CD4-positive, alpha-beta T cell (primary cell): ENCODE measurements around the gene TMEM98. TPM values are rescaled to one million over a fixed set of nuclear protein-coding genes. Genes with fewer than 3 reads are reported as not detected.

Source experiments
- ATAC-seq: fragments of 200-7000 bp; cut with Tn5 transposase; one replicate; pipeline ENCODE4 v1.10.0; 2022; ENCODE audit warnings: mild to moderate bottlenecking; ENCODE audit not compliant: poor library complexity
- CTCF ChIA-PET: fragments of 350-600 bp; sonication (Branson Sonifier 250); formaldehyde crosslinking; loops from one replicate; lab custom pipeline; 2021; ENCODE audit warnings: antibody characterized with exemption, inconsistent platforms; lab: Charles Lee
- POLR2A ChIA-PET: fragments of 350-600 bp; sonication (Branson Sonifier 250); formaldehyde crosslinking; loops from one replicate; lab custom pipeline; 2021; ENCODE audit warnings: antibody characterized with exemption, inconsistent platforms; lab: Charles Lee
- DNase-seq, 14 experiments: peaks; one replicate each; pipeline ENCODE4 v3.0.0-alpha.2; 2013 to 2020; ENCODE audit warnings: mixed read lengths in 2 of 14
- H3K27ac ChIP-seq, 2 donors: one replicate each; pipeline versions ENCODE4 v1.5.1 to v1.7.0; 2013; ENCODE audit warnings: low read length in 2 of 2, low read depth in 1 of 2, mild to moderate bottlenecking in 1 of 2
- H3K27me3 ChIP-seq, 2 experiments: 1 replicate in 1 of 2; 2 replicates in 1 of 2; pipeline versions ENCODE4 v1.6.1 to v1.7.0; 2013; ENCODE audit warnings: low read length in 2 of 2, control low read depth in 1 of 2, mild to moderate bottlenecking in 1 of 2, moderate library complexity in 1 of 2; ENCODE audit not compliant: insufficient read depth in 2 of 2, control insufficient read depth in 1 of 2
- H3K36me3 ChIP-seq: one replicate; pipeline ENCODE4 v1.6.1; 2013; ENCODE audit warnings: low read length, control low read depth; ENCODE audit not compliant: insufficient read depth
- H3K4me1 ChIP-seq: one replicate; pipeline ENCODE4 v1.6.1; 2013; ENCODE audit warnings: low read length, control low read depth; ENCODE audit not compliant: insufficient read depth
- H3K4me3 ChIP-seq: one replicate; pipeline ENCODE4 v1.5.1; 2013; ENCODE audit warnings: mild to moderate bottlenecking, low read length, moderate library complexity
- H3K9me3 ChIP-seq, 2 experiments: 1 replicate in 1 of 2; 2 replicates in 1 of 2; pipeline versions ENCODE4 v1.6.1 to v1.7.0; 2013; ENCODE audit warnings: low read length in 2 of 2, mild to moderate bottlenecking in 2 of 2, control low read depth in 1 of 2, moderate library complexity in 1 of 2; ENCODE audit not compliant: control insufficient read depth in 1 of 2, insufficient read depth in 1 of 2
- H3K27ac Mint-ChIP-seq: one replicate; pipeline ENCODE4 v1.8.0; 2020; ENCODE audit warnings: mixed read lengths
- H3K27me3 Mint-ChIP-seq: one replicate; pipeline ENCODE4 v1.8.0; 2021; ENCODE audit warnings: mixed read lengths
- H3K36me3 Mint-ChIP-seq: one replicate; pipeline ENCODE4 v1.8.0; 2021; ENCODE audit warnings: low read depth, mixed read lengths
- H3K4me1 Mint-ChIP-seq: one replicate; pipeline ENCODE4 v1.8.0; 2021; ENCODE audit warnings: low read depth, mixed read lengths
- H3K4me3 Mint-ChIP-seq: one replicate; pipeline ENCODE4 v1.8.0; 2020; ENCODE audit warnings: mild to moderate bottlenecking, mixed read lengths
- H3K9me3 Mint-ChIP-seq: one replicate; pipeline ENCODE4 v1.8.0; 2020; ENCODE audit warnings: mixed read lengths
- CTCF ChIP-seq: fragments of 200-600 bp; IDR thresholded peaks from one replicate; pipeline ENCODE4 v1.8.0; 2022; ENCODE audit warnings: antibody characterized with exemption, mild to moderate bottlenecking
- intact Hi-C, 2 experiments: fragments of 100-400 bp; cut with DNase I in 1 of 2; cut with micrococcal nuclease in 1 of 2; formaldehyde crosslinking; loops; one replicate each; pipeline versions ENCODE4 v1.15.1 to v1.9.0; 2023 to 2025; cut with DNase I, micrococcal nuclease
- polyA plus RNA-seq, 2 donors: library from polyadenylated mRNA; unstranded; fragments of 120-200 nt; gene quantifications; one replicate each; pipeline ENCODE4 v1.2.1, GENCODE V29; 2013
- total RNA-seq, 174 experiments: library from RNA in 2 of 174; stranded (reverse) in 2 of 174; gene quantifications; one replicate each; pipeline ENCODE4 v1.2.3 and lab custom pipeline; 2021 to 2026

Gene TMEM98
- not detected for total RNA-seq
- 0.23 TPM for polyA plus RNA-seq (2013, experiment 1 of 2)
- 1.0 TPM for polyA plus RNA-seq (2013, experiment 2 of 2)
- total RNA-seq (lab: John Stamatoyannopoulos, UW), result 0 to 1.8 (median 0.07) reads per million in 172 experiments

- Histone ChIP-seq H3K4me3 (no peak within 1 kb of the TSS), H3K27me3 (peaks cover 39 to 42% of the 10 kb centered on the region in 2 experiments), H3K27ac (no peak within 1 kb of the TSS), H3K36me3 (no peaks in the 10 kb centered on the region), H3K9me3 (no peaks in the 10 kb centered on the region), H3K4me1 (peaks cover 6% of the 10 kb centered on the region)
- Mint-ChIP-seq H3K36me3 (no peaks in the 10 kb centered on the region), H3K4me1 (no peaks in the 10 kb centered on the region), H3K27ac (no peak within 1 kb of the TSS), H3K4me3 (peak within 1 kb of the TSS; percentile 61), H3K27me3 (peaks cover 44% of the 10 kb centered on the region), H3K9me3 (no peaks in the 10 kb centered on the region)
- POLR2A ChIA-PET, result no interaction called here
- ATAC-seq, result no peak
- intact Hi-C loops, result no loop called here
- no peak for DNase-seq
- no peak for TF ChIP-seq CTCF
- CTCF ChIA-PET, result no interaction called here
Measured at GRCh38 chr17:32927724-32928585, at the start of gene TMEM98. Gene TMEM98 (plus strand): TSS chr17:32928153. CDS start chr17:32931529, 3,376 bp downstream.

- Mint-ChIP-seq H3K36me3 (peaks cover 5% of the 10 kb centered on the region), H3K4me1 (peaks cover 14% of the 10 kb centered on the region), H3K4me3 (peak overlapping the region; percentile 30), H3K9me3 (no peaks in the 10 kb centered on the region), H3K27me3 (peaks cover 5% of the 10 kb centered on the region), H3K27ac (no peak overlapping the region)
- H3K27me3 ChIP-seq, result no peaks in the 10 kb centered on the region
- H3K4me1 ChIP-seq, result peaks cover 11% of the 10 kb centered on the region
- peak in 1 of 14 experiments; percentile 14 for DNase-seq
- intact Hi-C loops, result loop anchor here (5.0 to 10.0 kb wide), 6 partner anchors 356 to 1021 kb away; partner anchors contain the start of genes CDK5R1 (in 2 of the 2), C17orf75 (in 1 of the 2), COPRS (in 1 of the 2) and ZNF207 (in 1 of the 2)
- ChIA-PET CTCF (interaction anchor here (1.6 to 4.3 kb wide), 6 partner anchors 40 to 434 kb away, joined by 5 to 79 read pairs (median 9); partner anchors contain the start of gene PSMD11), POLR2A (interaction anchor here (1.0 to 2.1 kb wide), 2 partner anchors 78 to 434 kb away, joined by 3 to 7 read pairs; partner anchors contain the start of gene PSMD11)
- no peak overlapping the region for H3K4me3 ChIP-seq
- ATAC-seq, result no peak
- H3K27ac ChIP-seq, result no peak overlapping the region
- TF ChIP-seq CTCF, result no peak
- H3K9me3 ChIP-seq, result no peaks in the 10 kb centered on the region
- H3K36me3 ChIP-seq, result no peaks in the 10 kb centered on the region
Measured at GRCh38 chr17:32878211-32878610, 49.7 kb upstream of the TMEM98 start.

GRCh38 chr17:32879134-32879533, 48.8 kb upstream of the TMEM98 start:
- no peaks in the 10 kb centered on the region for H3K36me3 ChIP-seq
- H3K4me1 ChIP-seq, result peaks cover 11% of the 10 kb centered on the region
- intact Hi-C loops, result loop anchor here (5.0 to 10.0 kb wide), 6 partner anchors 357 to 1022 kb away; partner anchors contain the start of genes CDK5R1 (in 2 of the 2), C17orf75 (in 1 of the 2), COPRS (in 1 of the 2) and ZNF207 (in 1 of the 2)
- DNase-seq, result no peak
- peaks cover 0 to 4% of the 10 kb centered on the region in 2 experiments for H3K27me3 ChIP-seq
- ATAC-seq, result no peak
- Mint-ChIP-seq H3K4me3 (no peak overlapping the region), H3K27ac (no peak overlapping the region), H3K4me1 (peaks cover 14% of the 10 kb centered on the region), H3K9me3 (no peaks in the 10 kb centered on the region), H3K27me3 (peaks cover 10% of the 10 kb centered on the region), H3K36me3 (peaks cover 5% of the 10 kb centered on the region)
- H3K9me3 ChIP-seq, result no peaks in the 10 kb centered on the region
- POLR2A ChIA-PET, result no interaction called here
- H3K27ac ChIP-seq, result no peak overlapping the region
- CTCF ChIA-PET, result interaction anchor here (4.3 kb wide), 1 partner anchor 98 kb away, joined by 79 read pairs; no protein-coding TSS in a partner anchor
- no peak for TF ChIP-seq CTCF
- no peak overlapping the region for H3K4me3 ChIP-seq
